HG03025 (cell line): ENCODE measurements around the gene TTC34.

Experiments
- ATAC-seq: cut with Tn5 transposase; IDR thresholded peaks from one replicate; pipeline ENCODE4 v1.9.1; 2021; ENCODE audit warnings: mild to moderate bottlenecking, moderate library complexity; ENCODE audit not compliant: unreplicated experiment, low FRiP score

Gene TTC34

GRCh38 chr1:2829846-2830615 lies 28.5 kb upstream of the TTC34 start:
- ATAC-seq, result no peak

GRCh38 chr1:2828586-2829250 lies 27.2 kb upstream of the TTC34 start:
- ATAC-seq, result no peak

GRCh38 chr1:2826736-2827292 lies 25.3 kb upstream of the TTC34 start:
- ATAC-seq, result no peak

GRCh38 chr1:2826316-2826715 lies 24.8 kb upstream of the TTC34 start:
- ATAC-seq, result no peak

DNA sequence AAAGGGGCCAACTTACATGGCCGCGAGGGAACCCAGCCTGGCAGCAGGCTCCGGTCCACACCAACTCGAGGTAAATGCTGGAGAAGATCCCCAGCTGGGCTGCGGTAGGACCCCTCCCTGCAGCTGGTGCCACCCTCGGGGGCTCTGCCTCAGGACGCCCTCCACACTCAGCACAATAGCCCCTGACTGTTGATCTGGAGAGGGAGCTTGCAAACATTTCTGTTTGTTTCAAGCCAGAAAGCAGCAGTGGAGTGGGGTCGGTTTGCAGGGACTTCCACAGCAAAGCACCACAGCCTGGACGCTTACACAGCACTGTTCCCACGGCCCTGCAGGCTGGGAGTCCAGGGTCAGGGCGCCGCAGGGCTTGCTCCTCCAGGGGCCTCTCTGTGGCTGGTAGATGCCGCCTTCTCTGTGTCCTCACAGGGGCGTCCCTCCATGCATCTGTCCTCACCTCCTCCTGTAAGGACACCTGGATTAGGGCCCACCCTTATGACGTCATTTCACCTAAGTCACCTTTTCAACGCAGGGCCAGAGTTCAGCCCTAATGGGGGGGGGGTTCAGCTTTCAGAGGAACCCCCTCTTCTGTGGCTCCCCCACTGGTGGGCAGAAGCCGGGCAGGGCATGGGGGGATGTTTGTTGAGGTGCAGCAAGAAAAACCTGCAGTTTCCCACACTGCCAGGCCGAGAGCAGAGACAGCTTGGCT lies 24.1 kb upstream of the TTC34 start:
- no peak for ATAC-seq

DNA sequence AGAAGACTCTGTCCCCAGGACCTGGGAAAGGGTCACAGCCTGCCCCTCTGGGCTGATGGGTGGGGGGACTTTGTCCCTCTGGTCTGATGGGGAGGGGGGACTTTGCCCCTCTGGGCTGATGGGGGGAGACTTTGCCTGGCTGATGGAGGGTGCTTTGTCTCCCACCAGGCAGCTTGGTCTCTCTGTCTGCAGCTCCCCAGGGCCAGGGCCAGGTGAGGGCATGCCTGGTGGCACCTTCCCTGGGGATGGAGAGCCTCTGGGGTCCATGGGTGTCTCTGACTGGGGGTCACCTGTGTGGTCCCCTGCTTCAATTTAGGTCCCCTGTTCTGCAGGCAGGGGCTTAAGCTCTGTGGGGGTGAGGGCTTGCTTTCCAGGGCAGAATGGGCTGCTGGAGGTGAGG lies 23.5 kb upstream of the TTC34 start:
- no peak for ATAC-seq

GRCh38 chr1:2823921-2824610 lies 22.6 kb upstream of the TTC34 start:
- ATAC-seq, result no peak

- no peak for ATAC-seq
These were observed 21.2 kb upstream of the TTC34 start for GRCh38 chr1:2822621-2823145.

DNA sequence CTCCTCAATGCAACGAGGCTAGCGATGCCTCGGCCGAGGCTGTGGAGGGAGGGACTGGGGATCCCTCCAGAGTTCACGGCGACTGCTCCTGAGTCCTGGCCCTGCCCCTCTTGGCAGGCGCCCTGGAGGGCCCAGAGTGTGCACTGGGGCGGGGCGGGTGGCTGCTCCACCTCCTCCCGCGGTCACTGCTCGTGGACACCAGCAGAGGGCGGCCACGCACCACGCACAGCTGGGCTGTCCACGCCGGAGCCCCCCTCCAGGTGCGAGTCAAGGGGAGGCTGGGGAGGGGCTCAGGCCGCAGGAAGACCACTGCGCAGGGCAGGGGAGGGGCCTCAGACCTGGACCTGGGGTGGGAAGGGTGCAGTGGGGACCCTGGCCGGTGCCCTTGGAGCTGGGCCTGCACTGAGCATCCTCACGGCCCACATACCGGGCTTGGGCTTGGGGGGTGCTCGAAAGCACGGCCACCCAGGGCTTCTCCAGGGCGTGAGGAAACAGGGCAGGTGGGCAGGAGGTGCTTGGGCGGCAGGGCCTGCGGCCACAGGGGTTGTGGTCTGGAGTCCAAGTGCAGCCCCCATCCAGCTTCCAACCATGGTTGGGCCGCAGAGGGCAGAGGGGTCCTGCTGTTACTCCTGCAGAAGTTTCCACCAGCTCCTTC lies 20.6 kb upstream of the TTC34 start:
- no peak for ATAC-seq

- no peak for ATAC-seq
These were observed 20.0 kb upstream of the TTC34 start for GRCh38 chr1:2821373-2821955.

GRCh38 chr1:2820731-2821372 lies 19.4 kb upstream of the TTC34 start:
- ATAC-seq, result no peak

DNA sequence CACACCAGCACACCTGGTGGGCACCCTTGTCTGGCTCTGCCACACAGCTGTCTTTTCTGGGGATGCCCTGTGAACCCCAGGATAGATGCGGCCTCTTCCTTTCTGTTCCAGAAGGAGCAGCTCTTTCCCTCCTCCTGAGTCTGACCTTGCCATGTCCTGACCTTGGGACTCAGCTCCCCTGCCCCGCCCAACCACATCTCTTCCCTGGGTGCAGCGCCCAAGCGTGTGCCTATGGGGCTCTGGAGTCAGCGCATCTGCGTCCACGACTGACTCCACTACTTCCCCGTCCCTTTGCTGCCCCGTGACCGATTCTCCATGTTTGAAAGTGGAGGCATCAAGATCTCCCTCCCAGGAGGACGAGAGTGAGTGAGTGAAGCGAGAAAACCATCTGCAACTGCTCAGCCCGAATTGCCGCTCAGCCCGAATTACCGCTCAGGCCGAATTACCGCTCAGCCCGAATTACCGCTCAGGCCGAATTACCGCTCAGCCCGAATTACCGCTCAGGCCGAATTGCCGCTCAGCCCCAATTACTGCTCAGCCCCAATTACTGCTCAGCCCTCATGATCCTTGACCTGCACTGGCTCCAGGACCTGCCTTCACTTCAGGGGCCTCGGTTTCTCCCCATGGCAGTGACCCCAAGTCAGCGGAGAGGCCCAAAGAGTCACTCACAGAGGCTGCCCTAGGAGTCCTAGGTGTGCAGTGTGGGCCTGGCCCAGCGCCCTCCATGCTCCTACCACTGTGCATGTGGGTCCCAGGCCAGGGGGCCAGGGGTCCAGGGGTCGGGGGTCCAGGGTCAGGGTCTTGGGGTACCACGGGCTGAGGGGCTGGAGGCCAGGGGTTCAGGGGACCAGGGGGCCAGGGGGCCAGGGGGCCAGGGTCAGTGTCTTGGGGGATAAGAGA lies 18.6 kb upstream of the TTC34 start:
- ATAC-seq, result no peak

- no peak for ATAC-seq
These were observed 17.9 kb upstream of the TTC34 start for GRCh38 chr1:2819429-2819828.

GRCh38 chr1:2817784-2818564 lies 16.5 kb upstream of the TTC34 start:
- no peak for ATAC-seq

GRCh38 chr1:2816786-2817185 lies 15.3 kb upstream of the TTC34 start:
- ATAC-seq, result no peak

- no peak for ATAC-seq
These were observed 14.1 kb upstream of the TTC34 start for GRCh38 chr1:2815551-2815950.

GRCh38 chr1:2814511-2815075 lies 13.1 kb upstream of the TTC34 start:
- no peak for ATAC-seq
